T1000 (cell line): ENCODE results near the gene WNK2.

ENCODE experiments used
- DNase-seq: peaks from one replicate; lab custom pipeline; 2025; ENCODE audit warnings: mixed read lengths; lab: John Stamatoyannopoulos, UW

The WNK2 gene

DNA sequence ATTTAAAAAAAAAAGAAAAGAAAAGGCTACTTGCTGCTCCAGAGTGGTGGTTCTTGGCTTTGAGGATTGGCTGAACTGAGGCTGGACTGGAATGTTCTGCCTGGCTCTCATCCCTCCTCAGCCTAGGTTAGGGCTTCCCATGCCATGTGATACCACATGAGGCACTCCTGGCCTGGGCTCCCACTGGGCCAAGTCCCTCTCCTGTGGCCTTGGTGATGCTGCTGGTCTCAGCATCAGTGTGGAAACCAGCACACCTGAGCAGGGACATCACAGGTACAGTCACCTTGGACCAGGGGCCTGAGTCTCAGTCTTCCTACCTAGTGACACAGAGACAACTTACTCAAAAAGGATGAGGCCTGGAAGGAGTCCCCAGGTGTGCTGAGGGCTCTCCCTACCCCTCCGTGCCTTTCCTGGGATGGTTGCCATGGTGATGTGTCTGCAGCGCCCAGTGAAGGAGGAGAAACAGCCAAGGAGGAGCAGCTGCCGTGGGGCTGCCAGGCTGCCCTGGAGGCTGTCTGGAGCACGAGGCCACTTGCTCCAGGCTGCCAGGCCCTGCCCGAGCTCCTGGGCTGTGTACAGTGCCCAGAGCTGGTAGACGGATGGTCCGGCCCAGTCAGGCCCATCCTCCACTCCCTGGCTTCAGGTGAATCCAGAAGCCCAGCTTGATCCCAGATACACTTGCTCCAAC, 71.0 kb downstream of the WNK2 start:
- DNase-seq: no peak

DNA sequence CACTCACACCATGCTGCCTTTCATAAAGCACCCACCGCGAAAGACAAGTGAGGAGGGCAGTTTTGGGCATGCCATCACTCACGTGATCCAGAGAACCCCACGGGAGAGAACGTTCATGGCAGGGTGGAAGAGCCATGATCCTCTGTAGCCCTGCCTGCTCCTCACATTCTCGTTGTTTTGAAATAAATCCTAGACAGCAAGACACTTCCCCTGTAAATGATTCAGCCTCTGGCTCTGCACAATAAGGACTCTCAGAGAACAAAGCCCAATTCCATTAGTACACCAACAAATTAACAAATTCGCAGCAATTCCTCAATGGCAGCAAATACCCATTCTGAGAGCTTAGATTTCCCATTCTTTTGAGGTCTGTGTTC, 71.5 kb downstream of the WNK2 start:
- no peak for DNase-seq

DNA sequence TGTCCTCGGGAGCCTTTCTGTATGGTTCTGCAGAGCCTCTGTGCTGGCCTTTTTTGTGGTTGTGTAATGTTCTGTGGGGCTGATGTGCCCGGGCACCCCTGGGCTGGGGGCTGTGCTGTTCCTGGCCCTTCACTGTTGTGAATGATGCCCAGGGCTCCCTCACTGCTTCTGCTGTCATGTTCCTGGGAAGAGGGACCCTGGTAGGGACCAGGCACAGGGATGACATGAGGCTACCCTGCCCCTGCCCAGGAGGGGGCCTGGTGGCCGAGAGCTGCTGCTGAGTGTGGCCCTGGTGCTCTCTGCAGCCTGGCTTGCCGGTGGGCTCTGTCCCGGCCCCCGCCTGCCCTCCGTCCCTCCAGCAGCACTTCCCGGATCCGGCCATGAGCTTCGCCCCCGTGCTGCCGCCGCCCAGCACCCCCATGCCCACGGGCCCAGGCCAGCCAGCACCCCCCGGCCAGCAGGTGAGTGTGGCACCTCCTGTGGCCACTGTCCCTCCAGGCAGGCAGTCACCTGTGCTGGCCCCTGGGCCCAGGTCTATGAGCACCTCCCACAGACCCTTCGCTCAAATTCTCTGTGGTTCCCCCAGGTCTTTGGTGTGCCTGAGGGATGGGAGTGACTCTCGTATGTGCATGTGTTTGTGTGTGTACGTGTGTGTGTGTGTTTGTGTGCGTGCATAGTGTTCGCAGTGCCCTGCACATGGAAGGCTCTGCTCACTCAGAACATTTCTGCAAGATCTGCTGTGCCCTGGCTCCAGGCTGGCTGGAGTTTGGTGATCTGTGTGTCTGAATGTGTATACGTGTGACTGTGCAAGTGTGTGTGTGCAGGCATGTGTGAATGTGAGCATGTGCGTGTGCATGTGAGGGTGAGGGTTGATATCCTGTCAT, 72.3 kb downstream of the WNK2 start:
- no peak for DNase-seq

DNA sequence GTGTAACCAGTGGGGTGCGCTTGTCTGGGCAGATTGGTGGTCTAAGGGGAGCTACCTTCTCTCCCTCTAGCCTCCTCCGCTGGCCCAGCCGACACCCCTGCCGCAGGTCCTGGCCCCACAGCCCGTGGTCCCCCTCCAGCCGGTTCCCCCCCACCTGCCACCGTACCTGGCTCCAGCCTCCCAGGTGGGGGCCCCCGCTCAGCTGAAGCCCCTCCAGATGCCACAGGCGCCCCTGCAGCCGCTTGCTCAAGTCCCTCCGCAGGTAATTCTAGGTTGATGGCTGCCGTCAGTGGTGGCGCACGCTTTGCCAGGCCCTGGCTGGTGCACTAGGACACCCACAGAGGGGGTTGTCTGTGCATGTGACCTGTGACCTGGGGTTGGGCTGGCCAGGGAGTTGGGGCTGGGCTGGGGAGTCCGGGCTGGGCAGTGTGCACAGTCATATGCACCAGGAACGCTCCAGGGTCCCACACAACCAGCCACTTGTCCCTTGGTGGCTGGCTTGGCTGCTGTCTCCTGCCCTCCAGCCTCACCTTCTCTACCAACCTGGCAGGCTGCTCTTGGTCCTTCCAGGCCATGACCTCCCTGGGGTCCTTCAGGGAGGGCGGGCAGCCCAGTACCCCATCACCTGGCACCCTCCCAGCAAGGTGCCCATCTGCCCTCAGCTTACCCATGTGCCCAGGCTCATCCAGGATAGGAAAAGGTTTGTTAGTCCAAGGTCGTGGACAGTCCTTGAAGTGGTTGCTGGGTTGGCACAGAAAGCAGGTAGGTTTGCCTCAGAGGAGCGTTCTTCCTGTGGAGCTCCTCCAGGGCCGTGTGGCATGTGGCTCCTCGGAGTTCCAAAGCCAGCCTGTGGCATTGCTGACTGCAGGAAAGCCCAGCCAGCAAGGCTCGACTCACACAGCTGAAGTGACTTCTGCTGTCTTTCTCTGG, 73.2 kb downstream of the WNK2 start:
- DNase-seq: no peak

DNA sequence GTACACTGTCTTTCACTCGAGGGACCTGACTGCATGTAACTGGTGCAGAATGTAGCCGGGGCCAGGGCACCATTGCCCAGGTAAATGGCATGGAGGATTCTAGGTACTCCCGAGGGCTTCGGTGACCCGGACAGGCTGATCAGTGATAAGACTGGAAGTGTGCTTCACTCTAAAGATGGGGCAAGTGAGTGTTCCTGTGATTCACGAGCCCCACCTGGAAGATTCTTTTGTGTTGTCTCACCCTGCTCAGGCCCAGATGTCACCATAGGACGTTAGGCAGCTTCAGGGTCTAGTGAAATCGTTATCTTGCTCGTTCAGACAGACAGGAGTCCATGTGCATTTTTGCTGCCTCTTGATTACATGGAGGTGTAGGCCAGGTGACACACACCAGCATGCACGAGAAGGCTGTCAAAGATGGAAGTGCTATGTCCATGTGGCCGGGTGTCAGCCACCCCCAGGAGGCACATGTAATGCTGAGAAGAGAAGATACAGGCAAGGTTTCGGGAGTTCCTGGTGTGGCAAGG, 73.9 kb downstream of the WNK2 start:
- no peak for DNase-seq

DNA sequence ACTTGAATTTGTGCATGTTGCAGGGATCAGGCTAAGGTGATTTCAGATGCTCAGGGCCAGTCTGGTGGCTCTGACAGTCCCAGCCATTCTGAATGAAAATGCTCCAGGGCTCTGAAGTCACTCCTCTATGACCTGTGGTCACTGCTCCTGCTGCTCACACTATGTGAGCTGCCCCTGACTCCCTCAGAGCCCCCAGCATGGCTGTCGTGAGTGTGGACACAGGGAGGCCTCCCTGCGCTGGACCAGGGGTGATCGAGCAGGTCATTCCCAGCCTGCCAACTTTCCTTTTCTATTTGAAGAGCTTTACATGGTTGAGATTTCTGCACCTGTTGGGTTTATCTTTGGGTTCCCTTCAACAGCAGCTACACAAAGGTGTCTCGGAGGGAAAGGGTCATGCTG, 74.5 kb downstream of the WNK2 start:
- no peak for DNase-seq

DNA sequence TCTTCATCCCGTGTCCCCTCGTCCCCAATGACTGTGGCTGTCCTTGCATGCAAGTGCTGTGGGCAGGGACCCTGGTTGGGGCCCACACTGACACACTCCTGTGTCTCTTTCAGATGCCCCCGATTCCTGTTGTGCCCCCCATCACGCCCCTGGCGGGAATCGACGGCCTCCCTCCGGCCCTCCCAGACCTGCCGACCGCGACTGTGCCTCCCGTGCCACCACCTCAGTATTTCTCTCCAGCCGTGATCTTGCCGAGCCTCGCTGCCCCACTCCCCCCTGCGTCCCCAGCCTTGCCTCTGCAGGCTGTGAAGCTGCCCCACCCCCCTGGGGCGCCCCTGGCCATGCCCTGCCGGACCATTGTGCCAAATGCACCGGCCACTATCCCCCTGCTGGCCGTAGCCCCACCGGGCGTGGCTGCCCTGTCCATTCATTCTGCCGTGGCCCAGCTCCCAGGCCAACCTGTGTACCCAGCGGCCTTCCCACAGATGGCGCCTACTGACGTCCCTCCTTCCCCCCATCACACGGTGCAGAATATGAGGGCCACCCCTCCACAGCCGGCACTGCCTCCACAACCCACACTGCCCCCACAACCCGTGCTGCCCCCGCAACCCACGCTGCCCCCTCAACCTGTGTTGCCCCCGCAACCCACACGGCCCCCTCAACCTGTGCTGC, 75.0 kb downstream of the WNK2 start:
- DNase-seq: no peak

DNA sequence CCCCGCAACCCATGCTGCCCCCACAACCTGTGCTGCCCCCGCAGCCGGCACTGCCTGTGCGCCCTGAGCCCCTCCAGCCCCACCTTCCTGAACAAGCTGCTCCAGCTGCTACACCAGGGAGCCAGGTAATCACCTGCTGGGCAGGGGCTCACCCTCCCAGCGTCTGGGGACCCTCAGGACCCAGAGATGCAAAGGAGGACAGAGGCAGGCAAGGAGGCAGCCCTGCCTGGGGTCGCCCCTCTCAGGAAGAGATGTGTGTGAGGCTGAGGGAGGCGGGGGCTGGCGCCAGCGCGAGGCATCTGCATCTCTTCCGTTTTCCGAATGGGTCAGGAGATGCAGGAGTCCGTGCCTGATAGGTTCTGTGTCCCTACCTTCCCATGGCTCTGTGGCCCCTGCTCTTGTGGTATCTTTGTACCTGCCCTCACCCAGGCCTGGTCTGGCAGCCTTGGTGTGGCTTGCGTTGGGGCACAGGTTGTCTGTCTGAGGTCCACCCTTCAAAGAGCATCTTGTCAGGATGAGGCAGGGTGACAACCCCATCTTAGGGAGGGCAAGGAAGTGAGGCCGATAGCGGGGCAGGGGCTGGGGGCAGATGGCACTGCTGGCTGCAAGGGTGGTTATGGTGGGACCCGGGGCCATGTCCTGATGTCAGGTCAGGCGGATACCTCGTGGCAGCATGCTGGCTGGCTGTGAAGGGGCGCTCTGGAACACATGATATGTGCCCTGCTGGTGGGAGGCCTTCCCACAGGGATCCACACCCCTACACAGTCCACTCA, 75.7 kb downstream of the WNK2 start:
- DNase-seq: no peak

DNA sequence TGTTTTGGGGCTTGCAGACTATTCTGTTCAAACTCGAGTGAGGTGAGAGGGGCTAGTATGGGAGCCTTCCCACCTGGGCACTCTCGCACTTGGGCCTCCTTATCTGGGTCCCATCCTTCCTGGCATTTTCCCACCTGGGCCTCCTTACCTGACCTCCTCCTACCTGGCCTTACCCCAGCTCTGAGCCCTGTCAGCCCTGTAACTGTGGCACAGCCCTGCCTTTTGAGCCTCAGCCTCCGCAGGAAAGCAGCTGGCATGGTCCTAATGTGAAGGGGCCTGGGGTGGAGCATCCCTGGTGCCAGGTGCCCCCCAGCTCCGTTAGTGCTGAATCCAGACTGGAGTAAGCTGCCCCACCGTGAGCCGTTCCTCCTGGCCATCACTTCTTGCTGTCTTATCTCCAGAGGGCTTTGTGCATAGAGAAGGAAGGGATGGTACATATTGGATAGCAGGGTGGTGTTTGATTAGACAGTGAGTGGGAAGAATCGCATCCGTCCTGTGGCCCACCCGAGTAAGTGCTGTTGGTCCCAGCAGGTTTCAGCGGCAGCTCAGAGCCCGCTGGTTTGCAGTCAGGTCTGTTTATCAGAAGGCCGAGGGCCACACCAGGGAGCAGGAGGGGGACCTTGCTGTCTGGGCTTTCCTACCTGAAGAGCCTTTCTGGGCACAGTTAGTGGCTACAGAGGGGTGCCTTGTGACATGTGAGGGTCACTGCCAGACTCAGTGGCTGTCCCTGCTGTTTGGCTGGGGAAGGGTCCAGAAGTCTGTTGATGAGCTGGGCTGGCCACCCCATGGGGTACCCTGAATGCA, 76.5 kb downstream of the WNK2 start:
- no peak for DNase-seq

DNA sequence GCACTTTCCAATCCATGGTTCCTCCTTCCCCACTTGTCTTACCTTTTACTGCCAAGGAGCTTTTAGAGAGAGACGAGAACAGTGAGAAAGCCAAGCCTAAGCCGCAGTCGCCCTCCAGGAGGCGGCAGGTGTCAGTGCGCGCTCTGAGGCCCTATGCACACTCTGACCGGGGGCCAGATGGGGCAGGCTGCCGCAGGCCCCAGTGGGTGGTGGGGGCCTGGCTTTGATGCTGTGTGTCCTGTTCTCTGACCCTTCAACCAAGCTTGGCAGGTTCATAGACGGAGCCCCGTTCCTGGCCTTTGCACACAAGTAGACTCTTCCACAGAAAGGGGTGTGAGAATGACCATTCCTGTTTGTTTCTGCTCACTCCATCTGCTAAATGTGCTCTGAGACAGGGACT, 77.3 kb downstream of the WNK2 start:
- no peak for DNase-seq

DNA sequence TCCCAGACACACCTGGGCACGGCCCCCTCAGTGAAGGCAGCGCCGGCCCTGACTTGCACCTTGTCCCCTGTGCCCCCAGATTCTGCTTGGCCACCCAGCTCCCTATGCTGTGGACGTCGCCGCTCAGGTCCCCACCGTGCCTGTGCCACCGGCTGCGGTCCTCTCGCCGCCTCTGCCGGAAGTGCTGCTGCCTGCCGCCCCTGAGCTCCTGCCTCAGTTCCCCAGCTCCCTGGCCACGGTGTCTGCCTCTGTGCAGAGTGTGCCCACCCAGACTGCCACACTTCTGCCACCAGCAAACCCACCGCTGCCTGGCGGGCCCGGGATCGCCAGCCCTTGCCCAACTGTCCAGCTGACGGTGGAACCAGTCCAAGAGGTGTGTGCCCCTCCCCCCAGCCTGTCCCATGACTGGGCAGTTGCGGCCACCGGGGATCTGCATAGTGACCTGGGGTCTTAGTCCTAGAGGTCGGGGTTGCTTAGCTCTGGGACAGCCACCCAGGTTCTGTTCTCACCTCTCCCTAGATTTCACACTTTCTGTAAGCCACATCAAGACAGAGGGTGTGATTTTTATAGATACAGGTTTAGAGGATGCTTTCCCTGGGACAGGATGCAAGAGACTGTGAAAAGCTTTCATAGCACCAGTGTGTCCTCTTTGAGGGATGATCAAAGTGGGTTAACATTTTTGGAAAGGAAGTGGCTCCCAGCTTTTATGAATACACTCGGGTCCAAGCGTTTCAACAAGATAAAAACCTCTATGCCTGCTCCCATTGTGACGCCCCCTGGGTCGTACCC, 78.0 kb downstream of the WNK2 start:
- DNase-seq: no peak

DNA sequence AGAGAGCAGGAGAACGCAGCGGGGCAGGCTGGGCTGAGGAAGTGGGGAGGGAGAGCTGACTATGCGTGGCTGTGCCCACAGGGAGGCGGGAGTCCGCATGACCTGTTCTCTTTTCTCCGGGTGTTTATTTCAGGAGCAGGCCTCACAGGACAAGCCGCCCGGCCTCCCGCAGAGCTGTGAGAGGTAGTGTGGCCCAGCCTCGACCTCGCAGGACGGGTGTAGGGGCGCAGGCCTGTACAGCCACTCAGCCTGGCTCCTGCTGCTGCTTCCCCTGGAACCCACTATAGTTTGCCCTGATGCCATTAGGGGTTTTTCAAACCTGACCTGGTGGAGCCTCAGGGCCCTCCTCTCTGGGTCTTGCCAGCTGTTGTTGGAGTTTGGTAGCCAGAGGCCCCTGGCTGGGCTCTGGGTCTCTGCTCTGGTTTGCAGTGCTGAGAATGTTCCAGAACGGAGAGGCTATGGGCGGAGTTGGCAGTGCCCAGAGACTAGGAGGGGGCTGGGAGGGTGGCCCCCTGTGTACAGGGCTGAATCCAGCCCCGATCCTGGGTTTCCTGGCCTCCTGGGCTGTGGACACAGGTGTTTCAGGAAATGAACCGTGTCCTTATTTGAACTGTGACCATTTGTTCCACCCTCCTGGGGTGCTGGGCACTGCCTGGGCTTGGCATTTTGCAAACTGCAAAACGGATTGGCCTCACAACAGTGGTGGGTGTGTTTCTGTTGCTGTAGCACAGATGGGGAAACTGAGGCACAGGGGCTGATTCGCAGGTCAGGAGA, 78.8 kb downstream of the WNK2 start:
- no peak for DNase-seq

DNA sequence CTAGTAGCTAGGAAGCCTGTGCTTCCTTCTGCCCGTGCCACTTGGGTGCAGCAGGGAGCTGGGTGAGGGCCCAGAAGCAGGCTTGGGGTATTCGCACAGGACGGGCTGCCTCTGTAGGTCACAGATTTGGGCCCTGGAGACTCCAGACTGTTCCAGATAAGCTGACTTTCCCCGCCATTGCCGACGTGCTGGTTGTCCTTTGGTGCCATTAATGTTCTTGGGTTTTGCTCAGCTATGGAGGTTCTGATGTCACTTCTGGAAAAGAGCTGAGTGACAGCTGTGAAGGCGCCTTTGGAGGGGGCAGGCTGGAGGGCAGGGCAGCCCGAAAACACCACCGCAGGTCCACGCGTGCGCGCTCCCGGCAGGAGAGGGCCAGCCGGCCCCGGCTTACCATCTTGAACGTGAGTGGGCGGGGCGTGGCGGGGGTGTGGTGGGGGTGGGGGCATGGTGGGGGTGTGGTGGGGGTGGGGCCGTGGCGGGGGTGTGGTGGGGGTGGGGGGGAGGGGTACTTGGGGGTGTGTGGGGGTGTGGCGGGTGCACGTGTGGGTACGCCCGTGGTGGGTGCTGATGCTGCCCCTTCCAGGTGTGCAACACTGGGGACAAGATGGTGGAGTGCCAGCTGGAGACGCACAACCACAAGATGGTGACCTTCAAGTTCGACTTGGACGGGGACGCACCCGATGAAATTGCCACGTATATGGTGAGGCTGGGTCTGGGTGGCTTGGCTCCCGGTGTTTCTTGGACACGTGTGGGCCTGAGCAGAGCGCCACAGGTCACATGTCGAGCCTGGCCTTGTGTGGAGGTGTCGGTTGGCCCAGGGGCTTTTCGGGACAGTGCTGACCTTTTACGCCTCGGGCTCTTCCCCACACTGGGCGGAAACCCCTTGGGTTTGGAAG, 79.6 kb downstream of the WNK2 start:
- no peak for DNase-seq

DNA sequence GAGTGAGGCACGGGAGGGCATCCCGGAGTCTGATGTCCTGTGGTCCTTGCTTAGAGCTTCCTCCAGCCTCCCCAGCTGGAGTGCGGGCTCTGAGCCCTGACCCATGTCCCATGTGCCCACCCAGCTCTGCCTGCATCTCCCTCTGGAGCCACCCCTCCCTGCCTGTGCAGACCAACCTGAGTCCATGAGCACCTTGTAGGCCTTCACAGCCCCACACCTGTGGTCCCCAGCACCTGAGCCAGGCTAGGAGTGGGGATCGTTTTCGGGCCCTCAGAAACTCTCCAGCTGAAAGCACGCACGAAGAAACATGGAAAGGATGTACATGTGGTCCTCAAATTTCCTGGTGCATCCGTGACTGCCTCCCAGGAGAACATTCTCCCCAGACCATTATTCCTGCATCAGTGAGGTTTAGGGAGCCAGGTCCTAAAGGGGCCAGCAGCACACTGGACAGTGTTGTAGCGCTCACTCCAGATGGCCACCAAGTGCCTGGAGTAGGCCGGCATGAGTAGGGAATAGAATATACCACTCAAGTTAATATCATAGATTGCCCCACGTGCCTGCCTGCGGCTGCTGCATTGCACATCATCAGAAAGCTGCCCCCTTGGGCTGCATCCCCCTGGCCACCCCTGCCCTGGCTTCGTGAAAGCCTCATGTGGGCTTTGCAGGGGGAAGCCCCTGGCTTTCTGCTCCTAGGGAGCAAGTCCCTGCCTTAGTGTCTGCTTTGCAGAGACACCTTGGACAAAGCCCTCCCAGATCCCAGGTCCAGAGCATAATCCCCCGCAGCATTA, 80.6 kb downstream of the WNK2 start:
- DNase-seq: no peak

DNA sequence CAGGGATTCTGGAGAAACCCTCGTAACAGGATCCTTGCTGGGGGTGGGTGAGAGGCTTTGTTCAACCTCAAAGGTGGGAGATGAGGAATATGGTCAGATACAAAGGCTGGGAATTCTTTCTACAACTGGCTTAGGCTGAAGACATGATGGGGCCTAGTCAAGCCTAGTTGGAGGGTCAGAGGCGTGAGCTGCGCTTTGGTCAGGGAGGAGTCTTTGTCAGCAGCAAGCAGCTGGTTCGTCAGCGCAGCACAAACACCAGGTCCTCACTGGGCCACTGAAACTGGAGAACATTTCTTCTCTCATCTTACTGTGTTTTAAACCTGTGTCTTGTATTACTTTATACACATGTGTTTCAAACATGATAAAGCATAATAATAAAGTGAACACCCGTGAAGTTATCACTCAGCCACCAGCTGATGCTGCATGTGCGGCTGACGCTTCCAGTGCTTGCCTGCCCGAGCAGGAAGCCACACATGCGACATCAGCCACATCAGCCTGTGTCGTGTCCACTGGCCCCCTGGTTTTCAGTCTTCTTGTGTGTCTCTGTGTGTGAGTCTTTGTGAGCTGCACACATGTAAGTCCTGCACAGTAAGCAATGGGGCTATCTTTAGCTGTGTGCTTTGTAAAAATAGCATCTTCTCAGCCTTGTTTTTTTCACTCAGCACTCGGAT, 81.5 kb downstream of the WNK2 start:
- DNase-seq: no peak

DNA sequence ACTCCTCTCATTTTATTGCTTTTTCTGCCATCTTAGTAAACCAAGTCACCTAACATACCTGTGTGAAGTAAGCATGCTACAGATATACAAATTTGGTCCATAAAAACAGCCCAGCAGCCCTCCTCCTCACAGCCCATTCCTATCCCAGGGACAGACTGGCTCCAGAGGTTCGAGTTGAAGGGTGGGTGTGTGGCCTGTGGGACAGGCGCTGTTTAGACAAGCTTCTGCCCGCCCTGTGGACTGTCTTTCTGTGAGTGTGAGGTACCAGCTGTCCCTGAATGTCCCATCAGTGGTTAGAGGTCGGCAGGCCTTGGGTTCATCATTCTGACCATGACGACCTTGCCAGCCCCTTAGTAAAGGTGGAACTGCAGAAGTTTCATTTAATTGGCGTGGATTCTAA, 82.0 kb downstream of the WNK2 start:
- DNase-seq: no peak
